Measurements from ENCODE around the gene QRICH1.
A peak's percentile ranks its signal among the peaks of the same experiment; 100 is the strongest.

Gene QRICH1

GRCh38 chr3:49124991-49125670, 31.3 kb upstream of the QRICH1 start:
- H3K4me1 ChIP-seq (ENCODE audit: control insufficient read depth, low read depth, low read length) = no peaks in the 10 kb centered on the region
- no peak overlapping the region for H3K27ac ChIP-seq (ENCODE audit: low read length)
- no peaks in the 10 kb centered on the region for H3K9me3 ChIP-seq (ENCODE audit: control insufficient read depth, low read depth, low read length)
- no peak overlapping the region for H3K9ac ChIP-seq (ENCODE audit: low read length)
- H3K27me3 ChIP-seq (ENCODE audit: control insufficient read depth, insufficient read depth, low read length) = no peaks in the 10 kb centered on the region
- no peak overlapping the region for H3K4me3 ChIP-seq (ENCODE audit: low read length)
- peaks cover 6% of the 10 kb centered on the region for H3K36me3 ChIP-seq (ENCODE audit: control insufficient read depth, low read depth, low read length)

- Histone ChIP-seq H3K4me1 (ENCODE audit: control insufficient read depth, low read depth, low read length) (peaks cover 4% of the 10 kb centered on the region), H3K4me3 (ENCODE audit: low read length) (no peak overlapping the region), H3K27ac (ENCODE audit: low read length) (no peak overlapping the region), H3K9me3 (ENCODE audit: control insufficient read depth, low read depth, low read length) (no peaks in the 10 kb centered on the region), H3K36me3 (ENCODE audit: control insufficient read depth, low read depth, low read length) (peaks cover 6% of the 10 kb centered on the region), H3K27me3 (ENCODE audit: control insufficient read depth, insufficient read depth, low read length) (no peaks in the 10 kb centered on the region), H3K9ac (ENCODE audit: low read length) (no peak overlapping the region)
Measured at GRCh38 chr3:49124203-49124602, 30.3 kb upstream of the QRICH1 start.

DNA sequence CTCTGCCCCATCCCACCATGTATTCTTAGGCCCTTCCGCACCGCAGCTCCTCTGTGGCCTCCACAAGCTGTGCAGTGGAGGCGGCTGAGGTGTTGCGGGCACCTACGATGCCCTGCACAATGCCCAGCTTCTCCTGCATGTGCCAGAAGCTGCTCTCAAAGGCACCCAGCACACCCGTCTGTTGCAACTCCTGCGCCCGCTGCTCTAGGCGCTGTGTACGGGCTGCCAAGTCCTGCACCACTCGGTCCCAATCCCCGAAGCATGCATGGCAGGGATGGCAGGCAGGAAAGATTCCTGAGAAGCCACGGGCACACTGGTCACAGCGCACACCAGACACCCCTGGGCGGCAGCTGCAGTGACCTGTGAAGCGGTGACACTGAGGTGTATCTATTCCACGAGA, 29.8 kb upstream of the QRICH1 start:
- Histone ChIP-seq H3K4me3 (ENCODE audit: low read length) (no peak overlapping the region), H3K36me3 (ENCODE audit: control insufficient read depth, low read depth, low read length) (peaks cover 8% of the 10 kb centered on the region)

DNA sequence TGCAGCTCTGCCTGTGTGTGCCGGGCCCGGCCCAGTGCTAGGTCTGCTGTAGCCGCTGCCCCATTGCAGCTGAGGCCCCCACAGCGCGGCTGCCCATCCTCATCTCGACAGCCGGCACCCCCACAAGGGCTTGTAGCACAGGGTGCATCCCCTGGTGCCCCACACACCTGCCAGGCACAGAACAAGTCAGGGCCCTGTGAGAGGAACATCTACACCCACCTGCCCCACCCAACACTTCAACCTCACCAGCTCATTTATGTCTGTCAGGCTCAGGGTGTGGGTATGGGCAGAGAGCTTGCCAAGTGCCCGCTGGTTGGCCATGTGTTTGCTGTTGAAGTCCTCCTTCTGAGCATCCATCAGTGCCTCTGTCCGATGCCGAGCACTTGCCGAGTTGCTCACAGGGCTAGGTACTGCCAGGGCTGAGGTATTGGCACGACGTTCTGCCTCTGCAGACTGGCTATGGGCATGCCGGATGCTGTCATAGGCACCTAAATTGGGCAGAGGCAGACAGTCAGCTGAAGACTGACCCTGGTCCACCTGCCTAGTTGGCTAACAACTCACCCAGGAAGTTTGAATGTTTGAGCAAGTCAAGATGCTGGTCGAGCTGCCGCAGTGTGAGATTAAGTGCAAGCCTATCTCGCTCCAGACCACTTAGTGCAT, 29.1 kb upstream of the QRICH1 start:
- Histone ChIP-seq H3K9me3 (ENCODE audit: control insufficient read depth, low read depth, low read length) (no peaks in the 10 kb centered on the region), H3K9ac (ENCODE audit: low read length) (no peak overlapping the region), H3K27me3 (ENCODE audit: control insufficient read depth, insufficient read depth, low read length) (no peaks in the 10 kb centered on the region), H3K4me3 (ENCODE audit: low read length) (no peak overlapping the region), H3K36me3 (ENCODE audit: control insufficient read depth, low read depth, low read length) (peaks cover 14% of the 10 kb centered on the region), H3K4me1 (ENCODE audit: control insufficient read depth, low read depth, low read length) (peaks cover 4% of the 10 kb centered on the region), H3K27ac (ENCODE audit: low read length) (no peak overlapping the region)

More for the DNA sequence above, 29.8 kb upstream of the QRICH1 start:
- Histone ChIP-seq H3K9me3 (ENCODE audit: control insufficient read depth, low read depth, low read length) (no peaks in the 10 kb centered on the region), H3K9ac (ENCODE audit: low read length) (no peak overlapping the region), H3K27me3 (ENCODE audit: control insufficient read depth, insufficient read depth, low read length) (no peaks in the 10 kb centered on the region), H3K4me1 (ENCODE audit: control insufficient read depth, low read depth, low read length) (peaks cover 4% of the 10 kb centered on the region), H3K27ac (ENCODE audit: low read length) (no peak overlapping the region)

DNA sequence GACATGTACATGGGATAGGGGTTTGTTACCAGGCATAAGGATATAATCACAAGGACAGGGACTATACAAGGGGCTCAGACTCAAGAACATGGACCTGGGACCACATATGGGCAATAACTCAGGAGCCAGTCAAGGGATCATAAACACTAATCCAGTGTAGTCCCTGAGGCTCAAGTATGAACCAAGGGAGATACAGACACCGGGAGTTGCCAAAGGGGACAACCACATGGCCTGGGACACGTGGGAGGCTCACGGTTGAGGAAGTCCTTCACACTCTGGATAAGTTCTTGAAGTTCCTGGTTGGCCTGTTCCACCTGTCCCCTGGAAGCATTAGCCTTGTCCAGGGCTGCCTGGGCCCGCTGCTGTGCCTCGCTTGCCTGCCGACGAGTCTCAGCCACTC, 28.6 kb upstream of the QRICH1 start:
- Histone ChIP-seq H3K27me3 (ENCODE audit: control insufficient read depth, insufficient read depth, low read length) (no peaks in the 10 kb centered on the region), H3K4me3 (ENCODE audit: low read length) (no peak overlapping the region), H3K9me3 (ENCODE audit: control insufficient read depth, low read depth, low read length) (no peaks in the 10 kb centered on the region), H3K27ac (ENCODE audit: low read length) (no peak overlapping the region), H3K36me3 (ENCODE audit: control insufficient read depth, low read depth, low read length) (peaks cover 20% of the 10 kb centered on the region), H3K4me1 (ENCODE audit: control insufficient read depth, low read depth, low read length) (peaks cover 4% of the 10 kb centered on the region), H3K9ac (ENCODE audit: low read length) (no peak overlapping the region)

GRCh38 chr3:49122022-49122421, 28.2 kb upstream of the QRICH1 start:
- peaks cover 4% of the 10 kb centered on the region for H3K4me1 ChIP-seq (ENCODE audit: control insufficient read depth, low read depth, low read length)
- no peaks in the 10 kb centered on the region for H3K9me3 ChIP-seq (ENCODE audit: control insufficient read depth, low read depth, low read length)
- H3K4me3 ChIP-seq (ENCODE audit: low read length) = no peak overlapping the region
- H3K9ac ChIP-seq (ENCODE audit: low read length) = no peak overlapping the region
- peaks cover 24% of the 10 kb centered on the region for H3K36me3 ChIP-seq (ENCODE audit: control insufficient read depth, low read depth, low read length)
- H3K27me3 ChIP-seq (ENCODE audit: control insufficient read depth, insufficient read depth, low read length) = no peaks in the 10 kb centered on the region
- H3K27ac ChIP-seq (ENCODE audit: low read length) = no peak overlapping the region

DNA sequence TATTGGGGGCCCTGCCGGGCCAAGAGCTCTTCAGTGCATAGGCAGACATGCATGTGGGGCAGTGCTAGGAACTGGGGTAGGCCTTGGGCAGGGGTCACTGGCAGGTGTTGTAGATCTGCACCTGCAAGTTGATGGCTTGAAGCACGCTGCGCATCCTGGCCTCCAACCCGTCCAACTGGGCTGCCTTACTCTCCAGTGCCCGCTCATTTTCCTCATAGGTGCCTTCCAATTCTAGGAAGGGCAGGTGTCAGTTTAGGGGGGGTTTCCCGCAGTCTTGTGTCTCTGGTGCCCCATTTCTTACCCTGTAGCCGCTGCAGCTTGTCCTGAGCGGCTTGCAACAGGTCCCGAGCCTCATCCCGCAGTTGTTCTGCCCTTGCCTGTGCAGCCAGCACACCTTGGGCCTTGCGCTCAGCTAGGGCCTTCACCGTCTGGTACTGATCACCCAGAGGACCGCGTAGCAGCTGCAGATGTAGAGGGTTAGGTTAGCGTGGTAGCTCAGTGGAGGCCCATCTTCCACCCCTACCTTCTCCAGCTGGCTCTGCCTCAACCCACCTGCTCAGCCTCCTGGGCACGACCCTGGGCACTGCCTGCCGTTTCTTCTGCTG, 27.4 kb upstream of the QRICH1 start:
- peak overlapping the region; percentile 67 for H3K4me3 ChIP-seq (ENCODE audit: low read length)
- no peak overlapping the region for H3K9ac ChIP-seq (ENCODE audit: low read length)
- peaks cover 4% of the 10 kb centered on the region for H3K4me1 ChIP-seq (ENCODE audit: control insufficient read depth, low read depth, low read length)
- H3K27ac ChIP-seq (ENCODE audit: low read length) = no peak overlapping the region
- H3K36me3 ChIP-seq (ENCODE audit: control insufficient read depth, low read depth, low read length) = peaks cover 31% of the 10 kb centered on the region
- no peaks in the 10 kb centered on the region for H3K9me3 ChIP-seq (ENCODE audit: control insufficient read depth, low read depth, low read length)
- H3K27me3 ChIP-seq (ENCODE audit: control insufficient read depth, insufficient read depth, low read length) = no peaks in the 10 kb centered on the region

- Histone ChIP-seq H3K4me3 (ENCODE audit: low read length) (peak within 1 kb of the TSS; percentile 67), H3K36me3 (ENCODE audit: control insufficient read depth, low read depth, low read length) (peaks cover 38% of the 10 kb centered on the region), H3K4me1 (ENCODE audit: control insufficient read depth, low read depth, low read length) (peaks cover 4% of the 10 kb centered on the region), H3K9me3 (ENCODE audit: control insufficient read depth, low read depth, low read length) (no peaks in the 10 kb centered on the region), H3K27ac (ENCODE audit: low read length) (peak within 1 kb of the TSS; percentile 35), H3K9ac (ENCODE audit: low read length) (peak within 1 kb of the TSS; percentile 75), H3K27me3 (ENCODE audit: control insufficient read depth, insufficient read depth, low read length) (no peaks in the 10 kb centered on the region)
Measured at GRCh38 chr3:49120438-49121131, 26.7 kb upstream of the QRICH1 start, which contains the start of gene USP19. TSS of gene USP19 (minus strand) at chr3:49120823. CDS start at chr3:49119145, 1,678 bp downstream.

- H3K9ac ChIP-seq (ENCODE audit: low read length) = peak overlapping the region; percentile 75
- H3K27ac ChIP-seq (ENCODE audit: low read length) = peak overlapping the region; percentile 35
- no peaks in the 10 kb centered on the region for H3K9me3 ChIP-seq (ENCODE audit: control insufficient read depth, low read depth, low read length)
- H3K36me3 ChIP-seq (ENCODE audit: control insufficient read depth, low read depth, low read length) = peaks cover 43% of the 10 kb centered on the region
- no peaks in the 10 kb centered on the region for H3K27me3 ChIP-seq (ENCODE audit: control insufficient read depth, insufficient read depth, low read length)
- H3K4me3 ChIP-seq (ENCODE audit: low read length) = peak overlapping the region; percentile 67
- H3K4me1 ChIP-seq (ENCODE audit: control insufficient read depth, low read depth, low read length) = peaks cover 4% of the 10 kb centered on the region
Measured at GRCh38 chr3:49120096-49120437, 26.2 kb upstream of the QRICH1 start.

- Histone ChIP-seq H3K27me3 (ENCODE audit: control insufficient read depth, insufficient read depth, low read length) (no peaks in the 10 kb centered on the region), H3K9ac (ENCODE audit: low read length) (peak overlapping the region; percentile 75), H3K36me3 (ENCODE audit: control insufficient read depth, low read depth, low read length) (peaks cover 49% of the 10 kb centered on the region), H3K9me3 (ENCODE audit: control insufficient read depth, low read depth, low read length) (no peaks in the 10 kb centered on the region), H3K27ac (ENCODE audit: low read length) (no peak overlapping the region), H3K4me3 (ENCODE audit: low read length) (peak overlapping the region; percentile 67), H3K4me1 (ENCODE audit: control insufficient read depth, low read depth, low read length) (peaks cover 4% of the 10 kb centered on the region)
Measured at GRCh38 chr3:49119439-49119838, 25.6 kb upstream of the QRICH1 start.

GRCh38 chr3:49119036-49119435, 25.2 kb upstream of the QRICH1 start:
- Histone ChIP-seq H3K27ac (ENCODE audit: low read length) (no peak overlapping the region), H3K36me3 (ENCODE audit: control insufficient read depth, low read depth, low read length) (peaks cover 53% of the 10 kb centered on the region), H3K27me3 (ENCODE audit: control insufficient read depth, insufficient read depth, low read length) (no peaks in the 10 kb centered on the region), H3K4me1 (ENCODE audit: control insufficient read depth, low read depth, low read length) (peaks cover 4% of the 10 kb centered on the region), H3K9me3 (ENCODE audit: control insufficient read depth, low read depth, low read length) (no peaks in the 10 kb centered on the region), H3K9ac (ENCODE audit: low read length) (no peak overlapping the region), H3K4me3 (ENCODE audit: low read length) (no peak overlapping the region)
